HepG2 (cell line): Measurements from ENCODE around the gene LYPLA2. TPM values are rescaled to one million over a fixed set of nuclear protein-coding genes. Genes with fewer than 3 reads are reported as not detected.
A peak's percentile ranks its signal among the peaks of the same experiment; 100 is the strongest.

Experiments used
- ESRRA ChIP-seq: sonication (generic); formaldehyde crosslinking; IDR thresholded peaks from 2 replicates; pipeline ENCODE4 v1.5.1; 2020; ENCODE audit warnings: mild to moderate bottlenecking, low read depth, missing genetic modification reagents
- GPN1 ChIP-seq: sonication (generic); formaldehyde crosslinking; IDR thresholded peaks from 2 replicates; pipeline ENCODE4 v1.5.1; 2020; ENCODE audit warnings: missing genetic modification reagents, borderline replicate concordance
- MYC ChIP-seq: sonication (generic); formaldehyde crosslinking; IDR thresholded peaks from 2 replicates; pipeline ENCODE4 v1.9.0; 2021; ENCODE audit warnings: missing genetic modification reagents, borderline replicate concordance
- SIX4 ChIP-seq: sonication (generic); formaldehyde crosslinking; IDR thresholded peaks from 2 replicates; pipeline ENCODE4 v1.4.0; 2020; ENCODE audit warnings: missing genetic modification reagents
- ZBTB7B ChIP-seq: sonication (generic); formaldehyde crosslinking; IDR thresholded peaks from 2 replicates; pipeline ENCODE4 v1.4.0; 2020; ENCODE audit warnings: missing genetic modification reagents
- ZNF292 ChIP-seq: sonication (generic); formaldehyde crosslinking; IDR thresholded peaks from 2 replicates; pipeline ENCODE4 v1.8.1; 2022; ENCODE audit warnings: mild to moderate bottlenecking, low read depth, missing genetic modification reagents, borderline replicate concordance
- ZNF337 ChIP-seq: sonication (generic); formaldehyde crosslinking; IDR thresholded peaks from 2 replicates; pipeline ENCODE4 v1.5.1; 2020; ENCODE audit warnings: missing genetic modification reagents, low read depth, mild to moderate bottlenecking, borderline replicate concordance
- ZNF563 ChIP-seq: sonication (generic); formaldehyde crosslinking; IDR thresholded peaks from 2 replicates; pipeline ENCODE4 v1.8.0; 2022; ENCODE audit warnings: mild to moderate bottlenecking, moderate library complexity, missing genetic modification reagents
- polyA plus RNA-seq, 8 experiments: library from polyadenylated mRNA; depleted of rRNA in 3 of 8; stranded (reverse) in 7 of 8; unstranded in 1 of 8; fragments of >200 nt; fragmentation: Illumina TruSeq in 4 of 8; extraction: Trizol in 4 of 8; gene quantifications; 2 replicates each; pipeline versions ENCODE4 v1.2.1 to v1.2.3, GENCODE V29; 2011 to 2016; ENCODE audit warnings: low read depth in 4 of 8, missing spikeins in 1 of 8, mixed read lengths in 1 of 8; ENCODE audit not compliant: insufficient read depth in 1 of 8
- total RNA-seq, 5 experiments: library from RNA; depleted of rRNA; stranded (reverse); fragments of >200 nt; fragmentation: Illumina TruSeq; extraction: Trizol; gene quantifications; 2 replicates each; pipeline ENCODE4 v1.2.3, GENCODE V29; 2016; ENCODE audit warnings: low read depth in 1 of 5
- TF ChIP-seq, protein P1 (sequence below): IDR thresholded peaks from 2 replicates; pipeline ENCODE4 v1.6.1; 2012; ENCODE audit warnings: low read length, improper control_type of control experiment
- TF ChIP-seq, protein P2 (sequence below), 2 experiments: sonication (generic) in 1 of 2; formaldehyde crosslinking in 1 of 2; IDR thresholded peaks; 2 replicates each; pipeline versions ENCODE4 v1.4.0 to v1.6.1; 2018 to 2020; ENCODE audit warnings: missing genetic modification reagents in 2 of 2, borderline replicate concordance in 1 of 2, low read depth in 1 of 2, mild to moderate bottlenecking in 1 of 2, missing biosample characterization in 1 of 2
- TF ChIP-seq, protein P3 (sequence below): sonication (generic); formaldehyde crosslinking; conservative IDR thresholded peaks from 2 replicates; pipeline ENCODE4 v1.4.0; 2020; ENCODE audit warnings: missing genetic modification reagents
- TF ChIP-seq, protein P4 (sequence below): sonication (generic); formaldehyde crosslinking; IDR thresholded peaks from 2 replicates; pipeline ENCODE4 v1.4.0; 2020; ENCODE audit warnings: missing genetic modification reagents
- TF ChIP-seq, protein P5 (sequence below): IDR thresholded peaks from 2 replicates; pipeline ENCODE4 v1.6.1; 2016; ENCODE audit warnings: control low read depth
- TF ChIP-seq, protein P6 (sequence below): IDR thresholded peaks from 2 replicates; pipeline ENCODE4 v1.6.1; 2016; ENCODE audit warnings: low read depth, borderline replicate concordance
- TF ChIP-seq, protein P7 (sequence below): IDR thresholded peaks from 2 replicates; pipeline ENCODE4 v1.6.1; 2018; ENCODE audit warnings: missing genetic modification reagents, mild to moderate bottlenecking, missing compliant biosample characterization

The LYPLA2 gene
- total and polyA plus RNA-seq, 2 of the 13 experiments (the other 11 are each of a cell fraction or from before 2014, with no cell fraction given): 72.1 to 73.2 TPM

DNA sequence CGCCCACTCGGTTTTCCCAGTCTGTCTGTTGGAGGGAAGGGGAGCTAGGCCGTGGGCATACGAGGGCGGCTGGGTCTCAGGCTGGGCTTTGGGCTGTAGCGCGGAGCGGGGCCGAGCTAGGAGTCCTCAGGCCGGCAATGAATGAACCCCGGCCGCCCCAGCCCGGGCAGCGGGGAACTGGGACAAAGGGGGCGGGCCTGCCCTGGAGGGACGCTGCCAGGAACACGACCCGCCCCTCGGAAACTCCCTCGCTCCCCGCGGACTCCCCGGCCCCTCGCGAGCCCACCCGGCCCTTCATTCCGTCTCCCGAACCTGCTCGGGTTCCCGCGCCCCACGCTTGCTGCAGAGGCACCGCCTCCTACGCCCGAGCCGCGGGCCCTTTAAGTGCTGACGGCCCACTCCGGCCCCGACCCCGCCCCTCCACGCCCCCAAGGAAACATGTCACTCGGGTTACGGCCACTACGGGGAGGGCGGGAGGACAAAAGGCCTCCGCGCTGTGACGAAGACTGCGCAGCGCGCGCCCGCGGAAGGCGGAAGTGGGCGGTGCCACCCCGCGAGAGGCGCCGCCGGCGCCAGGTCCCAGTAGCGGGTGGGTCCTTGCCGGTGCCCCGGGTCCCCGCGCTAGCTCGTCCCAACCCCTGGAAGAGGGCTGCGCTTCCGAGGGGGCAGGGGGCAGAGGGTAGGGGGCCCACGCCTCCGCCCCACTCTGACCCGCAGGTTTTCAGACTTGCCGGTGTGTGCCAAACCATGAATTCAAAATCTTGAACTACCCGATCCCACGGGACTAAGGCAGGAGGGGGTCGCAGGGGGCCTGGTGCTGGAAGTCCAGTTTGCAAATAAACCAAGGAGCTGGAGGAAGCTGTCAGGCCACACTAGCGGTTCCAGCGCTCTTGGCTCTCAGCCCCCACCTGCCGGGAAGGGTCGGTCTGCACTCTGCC is 9.7 kb downstream of the LYPLA2 start, which contains the start of gene GALE (continued):
- TF ChIP-seq GPN1 (0 out of 2 replicates have a peak, but pooled peaks have one; percentile 10), ZNF563 (peak; percentile 49; the same call in 1 of the 2 replicates), ZNF292 (CRISPR knock-in tag) (no peak), ESRRA (CRISPR knock-in tag) (no peak), MYC (peak; percentile 72), ZBTB7B (CRISPR knock-in tag) (no peak), ZNF337 (CRISPR knock-in tag) (peak; percentile 47; the same call in 1 of the 2 replicates), SIX4 (CRISPR knock-in tag) (peak; percentile 81; the same call in 1 of the 2 replicates)
- TF ChIP-seq, protein P1, sequence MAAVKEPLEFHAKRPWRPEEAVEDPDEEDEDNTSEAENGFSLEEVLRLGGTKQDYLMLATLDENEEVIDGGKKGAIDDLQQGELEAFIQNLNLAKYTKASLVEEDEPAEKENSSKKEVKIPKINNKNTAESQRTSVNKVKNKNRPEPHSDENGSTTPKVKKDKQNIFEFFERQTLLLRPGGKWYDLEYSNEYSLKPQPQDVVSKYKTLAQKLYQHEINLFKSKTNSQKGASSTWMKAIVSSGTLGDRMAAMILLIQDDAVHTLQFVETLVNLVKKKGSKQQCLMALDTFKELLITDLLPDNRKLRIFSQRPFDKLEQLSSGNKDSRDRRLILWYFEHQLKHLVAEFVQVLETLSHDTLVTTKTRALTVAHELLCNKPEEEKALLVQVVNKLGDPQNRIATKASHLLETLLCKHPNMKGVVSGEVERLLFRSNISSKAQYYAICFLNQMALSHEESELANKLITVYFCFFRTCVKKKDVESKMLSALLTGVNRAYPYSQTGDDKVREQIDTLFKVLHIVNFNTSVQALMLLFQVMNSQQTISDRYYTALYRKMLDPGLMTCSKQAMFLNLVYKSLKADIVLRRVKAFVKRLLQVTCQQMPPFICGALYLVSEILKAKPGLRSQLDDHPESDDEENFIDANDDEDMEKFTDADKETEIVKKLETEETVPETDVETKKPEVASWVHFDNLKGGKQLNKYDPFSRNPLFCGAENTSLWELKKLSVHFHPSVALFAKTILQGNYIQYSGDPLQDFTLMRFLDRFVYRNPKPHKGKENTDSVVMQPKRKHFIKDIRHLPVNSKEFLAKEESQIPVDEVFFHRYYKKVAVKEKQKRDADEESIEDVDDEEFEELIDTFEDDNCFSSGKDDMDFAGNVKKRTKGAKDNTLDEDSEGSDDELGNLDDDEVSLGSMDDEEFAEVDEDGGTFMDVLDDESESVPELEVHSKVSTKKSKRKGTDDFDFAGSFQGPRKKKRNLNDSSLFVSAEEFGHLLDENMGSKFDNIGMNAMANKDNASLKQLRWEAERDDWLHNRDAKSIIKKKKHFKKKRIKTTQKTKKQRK: no peak
- TF ChIP-seq, protein P2, sequence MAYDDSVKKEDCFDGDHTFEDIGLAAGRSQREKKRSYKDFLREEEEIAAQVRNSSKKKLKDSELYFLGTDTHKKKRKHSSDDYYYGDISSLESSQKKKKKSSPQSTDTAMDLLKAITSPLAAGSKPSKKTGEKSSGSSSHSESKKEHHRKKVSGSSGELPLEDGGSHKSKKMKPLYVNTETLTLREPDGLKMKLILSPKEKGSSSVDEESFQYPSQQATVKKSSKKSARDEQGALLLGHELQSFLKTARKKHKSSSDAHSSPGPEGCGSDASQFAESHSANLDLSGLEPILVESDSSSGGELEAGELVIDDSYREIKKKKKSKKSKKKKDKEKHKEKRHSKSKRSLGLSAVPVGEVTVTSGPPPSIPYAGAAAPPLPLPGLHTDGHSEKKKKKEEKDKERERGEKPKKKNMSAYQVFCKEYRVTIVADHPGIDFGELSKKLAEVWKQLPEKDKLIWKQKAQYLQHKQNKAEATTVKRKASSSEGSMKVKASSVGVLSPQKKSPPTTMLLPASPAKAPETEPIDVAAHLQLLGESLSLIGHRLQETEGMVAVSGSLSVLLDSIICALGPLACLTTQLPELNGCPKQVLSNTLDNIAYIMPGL (CRISPR knock-in tag; IDR thresholded peaks at IDR 0.05; ENCODE audit: borderline replicate concordance in 1 of 2, low read depth in 1 of 2): peak in 1 of 2 experiments; percentile 26; a peak in 2 of 4 replicates
- TF ChIP-seq, protein P3, sequence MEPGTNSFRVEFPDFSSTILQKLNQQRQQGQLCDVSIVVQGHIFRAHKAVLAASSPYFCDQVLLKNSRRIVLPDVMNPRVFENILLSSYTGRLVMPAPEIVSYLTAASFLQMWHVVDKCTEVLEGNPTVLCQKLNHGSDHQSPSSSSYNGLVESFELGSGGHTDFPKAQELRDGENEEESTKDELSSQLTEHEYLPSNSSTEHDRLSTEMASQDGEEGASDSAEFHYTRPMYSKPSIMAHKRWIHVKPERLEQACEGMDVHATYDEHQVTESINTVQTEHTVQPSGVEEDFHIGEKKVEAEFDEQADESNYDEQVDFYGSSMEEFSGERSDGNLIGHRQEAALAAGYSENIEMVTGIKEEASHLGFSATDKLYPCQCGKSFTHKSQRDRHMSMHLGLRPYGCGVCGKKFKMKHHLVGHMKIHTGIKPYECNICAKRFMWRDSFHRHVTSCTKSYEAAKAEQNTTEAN (CRISPR knock-in tag): no peak
- TF ChIP-seq, protein P4, sequence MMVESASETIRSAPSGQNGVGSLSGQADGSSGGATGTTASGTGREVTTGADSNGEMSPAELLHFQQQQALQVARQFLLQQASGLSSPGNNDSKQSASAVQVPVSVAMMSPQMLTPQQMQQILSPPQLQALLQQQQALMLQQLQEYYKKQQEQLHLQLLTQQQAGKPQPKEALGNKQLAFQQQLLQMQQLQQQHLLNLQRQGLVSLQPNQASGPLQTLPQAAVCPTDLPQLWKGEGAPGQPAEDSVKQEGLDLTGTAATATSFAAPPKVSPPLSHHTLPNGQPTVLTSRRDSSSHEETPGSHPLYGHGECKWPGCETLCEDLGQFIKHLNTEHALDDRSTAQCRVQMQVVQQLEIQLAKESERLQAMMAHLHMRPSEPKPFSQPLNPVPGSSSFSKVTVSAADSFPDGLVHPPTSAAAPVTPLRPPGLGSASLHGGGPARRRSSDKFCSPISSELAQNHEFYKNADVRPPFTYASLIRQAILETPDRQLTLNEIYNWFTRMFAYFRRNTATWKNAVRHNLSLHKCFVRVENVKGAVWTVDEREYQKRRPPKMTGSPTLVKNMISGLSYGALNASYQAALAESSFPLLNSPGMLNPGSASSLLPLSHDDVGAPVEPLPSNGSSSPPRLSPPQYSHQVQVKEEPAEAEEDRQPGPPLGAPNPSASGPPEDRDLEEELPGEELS (CRISPR knock-in tag): peak; percentile 55
- TF ChIP-seq, protein P5, sequence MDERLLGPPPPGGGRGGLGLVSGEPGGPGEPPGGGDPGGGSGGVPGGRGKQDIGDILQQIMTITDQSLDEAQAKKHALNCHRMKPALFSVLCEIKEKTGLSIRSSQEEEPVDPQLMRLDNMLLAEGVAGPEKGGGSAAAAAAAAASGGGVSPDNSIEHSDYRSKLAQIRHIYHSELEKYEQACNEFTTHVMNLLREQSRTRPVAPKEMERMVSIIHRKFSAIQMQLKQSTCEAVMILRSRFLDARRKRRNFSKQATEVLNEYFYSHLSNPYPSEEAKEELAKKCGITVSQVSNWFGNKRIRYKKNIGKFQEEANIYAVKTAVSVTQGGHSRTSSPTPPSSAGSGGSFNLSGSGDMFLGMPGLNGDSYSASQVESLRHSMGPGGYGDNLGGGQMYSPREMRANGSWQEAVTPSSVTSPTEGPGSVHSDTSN (CRISPR knock-in tag): 0 out of 2 replicates have a peak, but pooled peaks have one; percentile 17
- TF ChIP-seq, protein P6, sequence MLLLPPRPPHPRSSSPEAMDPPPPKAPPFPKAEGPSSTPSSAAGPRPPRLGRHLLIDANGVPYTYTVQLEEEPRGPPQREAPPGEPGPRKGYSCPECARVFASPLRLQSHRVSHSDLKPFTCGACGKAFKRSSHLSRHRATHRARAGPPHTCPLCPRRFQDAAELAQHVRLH (CRISPR knock-in tag): 0 out of 2 replicates have a peak, but pooled peaks have one; percentile 13
- TF ChIP-seq, protein P7, sequence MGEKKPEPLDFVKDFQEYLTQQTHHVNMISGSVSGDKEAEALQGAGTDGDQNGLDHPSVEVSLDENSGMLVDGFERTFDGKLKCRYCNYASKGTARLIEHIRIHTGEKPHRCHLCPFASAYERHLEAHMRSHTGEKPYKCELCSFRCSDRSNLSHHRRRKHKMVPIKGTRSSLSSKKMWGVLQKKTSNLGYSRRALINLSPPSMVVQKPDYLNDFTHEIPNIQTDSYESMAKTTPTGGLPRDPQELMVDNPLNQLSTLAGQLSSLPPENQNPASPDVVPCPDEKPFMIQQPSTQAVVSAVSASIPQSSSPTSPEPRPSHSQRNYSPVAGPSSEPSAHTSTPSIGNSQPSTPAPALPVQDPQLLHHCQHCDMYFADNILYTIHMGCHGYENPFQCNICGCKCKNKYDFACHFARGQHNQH: peak; percentile 44; the same call in 1 of the 2 replicates
